ENCODE measurements around the gene NOD2. TPM values are rescaled to one million over a fixed set of nuclear protein-coding genes. Genes with fewer than 3 reads are reported as not detected.

NOD2 gene
- not detected in 2 replicates for polyA plus RNA-seq

DNA sequence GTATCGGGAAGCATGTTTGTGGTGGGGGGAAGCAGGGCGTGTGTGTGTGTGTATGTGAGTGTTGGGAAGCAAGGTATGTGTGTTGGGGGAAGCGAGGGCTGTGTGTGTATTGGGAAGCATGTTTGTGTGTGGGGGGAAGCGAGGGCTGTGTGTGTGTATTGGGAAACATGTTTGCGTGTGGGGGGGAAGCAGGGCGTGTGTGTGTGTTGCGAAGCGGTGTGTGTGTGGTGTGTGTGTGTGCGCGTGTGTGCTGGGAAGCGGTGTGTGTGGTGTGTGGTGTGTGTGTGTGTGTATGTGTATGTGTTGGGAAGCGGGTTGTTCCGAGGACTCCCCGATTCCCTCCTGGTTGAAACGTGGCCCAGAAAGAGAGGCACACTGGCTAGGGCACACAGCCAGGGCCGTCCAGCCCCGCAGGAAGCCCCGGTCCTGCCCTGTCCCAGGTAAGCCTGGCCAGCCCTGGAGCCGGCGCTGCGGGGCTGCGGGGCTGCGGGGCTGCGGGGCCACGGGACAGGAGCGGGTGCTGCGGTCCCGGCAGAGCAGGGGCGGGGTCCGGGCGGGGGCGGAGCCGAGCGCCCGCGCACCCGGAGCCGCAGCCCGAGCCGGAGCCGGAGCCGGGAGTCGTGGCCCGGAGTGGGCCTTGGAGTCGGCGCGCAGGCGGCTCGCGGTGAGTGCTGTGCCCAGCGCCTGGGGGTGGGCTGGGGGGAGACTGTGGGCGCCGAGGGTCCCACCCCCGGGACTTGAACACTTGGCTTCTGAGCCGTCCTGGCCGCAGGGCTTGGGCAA is at the start of gene NOD2:
NOD2 (plus strand) TSS at position 608 of the 783 bp plus-strand sequence. CDS start 5,890 bp downstream, outside the sequence.

DNA sequence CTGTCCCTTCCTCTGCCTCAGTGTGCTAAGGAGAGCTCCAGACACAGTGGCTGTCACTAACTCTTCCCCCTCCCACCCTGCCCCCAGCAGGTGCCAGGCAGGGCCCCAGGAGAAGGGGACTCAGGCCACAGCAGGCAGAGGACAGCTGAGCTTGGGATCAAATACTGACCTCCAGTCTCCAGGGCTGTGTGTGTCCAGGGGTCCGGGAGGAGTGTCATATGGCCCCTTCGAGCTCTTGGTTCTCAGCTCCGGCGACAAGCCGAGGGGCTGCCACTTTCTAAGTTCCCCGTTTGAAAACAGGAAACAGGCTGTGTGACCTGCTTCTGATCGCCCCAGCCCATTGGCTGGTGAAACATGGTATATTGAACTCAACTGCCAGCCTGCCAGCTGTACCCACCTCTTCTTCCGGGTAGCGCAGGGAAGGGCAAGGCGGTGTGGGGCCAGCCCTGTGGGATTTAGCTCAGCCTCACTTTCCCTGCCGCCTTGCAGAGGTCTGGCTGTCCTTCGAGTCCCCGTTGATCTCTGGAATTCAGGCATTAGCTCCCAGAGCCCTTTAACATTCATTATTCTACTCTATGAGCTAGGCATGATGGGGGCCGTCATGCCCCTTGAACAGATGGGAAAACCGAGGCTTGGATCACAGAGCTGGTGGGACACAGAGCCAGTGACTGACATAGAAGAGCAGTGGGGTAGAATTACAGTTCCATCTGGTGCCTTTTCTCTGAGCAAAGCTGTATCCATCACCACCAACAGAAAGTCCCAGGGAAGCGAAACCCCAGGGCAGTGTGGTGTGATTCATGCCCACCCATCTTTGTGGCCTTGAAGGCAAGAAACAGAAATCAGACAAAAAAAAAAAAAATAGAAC is 12.2 kb upstream of the NOD2 start, which contains the start of gene SNX20:
SNX20 (minus strand) TSS at position 292 of the 865 bp plus-strand sequence. CDS start 3,786 bp downstream, outside the sequence.

DNA sequence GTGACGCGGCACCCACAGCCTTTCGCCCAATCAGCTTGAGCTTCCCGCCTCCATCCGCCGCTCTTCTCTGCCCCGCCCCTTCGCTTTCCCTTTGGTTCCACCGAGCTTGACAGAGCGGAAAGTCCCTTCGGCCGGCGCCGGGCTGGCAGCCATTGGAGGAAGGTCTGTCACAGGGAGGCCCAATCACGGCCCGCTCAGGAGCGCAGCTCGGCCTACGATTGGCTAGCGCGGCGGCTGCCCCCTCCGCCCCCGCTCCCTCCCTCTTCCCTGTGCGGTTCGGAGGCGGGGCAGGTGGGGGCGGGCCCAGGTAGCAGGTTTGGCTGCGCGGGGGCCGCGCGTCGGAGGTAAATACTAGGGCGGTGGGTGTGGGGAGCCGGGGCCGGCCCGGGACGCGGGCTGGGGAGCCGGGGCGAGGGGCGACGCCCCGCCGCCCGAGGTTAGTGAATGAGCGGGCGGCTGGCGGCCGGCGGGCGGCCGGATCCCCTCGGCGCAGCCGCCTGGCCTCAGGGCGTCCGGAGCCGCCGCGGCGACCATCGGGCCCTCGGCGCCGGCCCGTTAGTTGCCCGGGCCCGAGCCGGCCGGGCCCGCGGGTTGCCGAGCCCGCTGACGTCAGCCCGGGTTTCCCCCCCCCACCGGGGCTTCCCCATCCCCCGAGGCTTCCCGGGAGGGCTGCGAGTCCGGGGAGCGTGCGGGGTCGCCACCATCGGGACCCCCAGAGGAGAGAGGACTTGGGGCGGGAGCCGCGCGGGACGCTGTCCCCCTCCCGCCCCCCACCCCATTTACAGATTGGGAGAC is 48.6 kb downstream of the NOD2 start, which contains the start of gene CYLD:
CYLD (plus strand) TSS at position 306 of the 795 bp plus-strand sequence. CDS start 7,613 bp downstream, outside the sequence.

Other genes starting within 250 kb of the NOD2 start
- 0.07 and 0.17 TPM in 2 replicates for gene NKD1, start 145.2 kb upstream of the NOD2 start, polyA plus RNA-seq
- gene SNX20, start 12.3 kb upstream of the NOD2 start, polyA plus RNA-seq = not detected in 2 replicates
- 9.6 and 16.8 TPM in 2 replicates for gene CYLD, start 48.5 kb downstream of the NOD2 start, polyA plus RNA-seq

Measured in Purkinje cell (primary cell).